K562 (cell line): ENCODE measurements around the gene GALNS. TPM values are rescaled to one million over a fixed set of nuclear protein-coding genes. Genes with fewer than 3 reads are reported as not detected.

Experiments
- DACH1 ChIP-seq: fragments of 450-650 bp; IDR thresholded peaks from 2 replicates; pipeline ENCODE4 v1.6.1; 2018; ENCODE audit not compliant: partially characterized antibody
- ETV6 ChIP-seq, 3 experiments: fragments of 150-350 bp in 1 of 3; sonication (generic) in 1 of 3; formaldehyde crosslinking in 1 of 3; IDR thresholded peaks; 2 replicates each; pipeline versions ENCODE4 v1.6.1 to v1.8.0; 2014 to 2022; ENCODE audit warnings: borderline replicate concordance in 2 of 3, low read depth in 2 of 3, antibody characterized with exemption in 1 of 3, low read length in 1 of 3, mild to moderate bottlenecking in 1 of 3, missing genetic modification reagents in 1 of 3
- HDAC3 ChIP-seq: fragments of 450-650 bp; IDR thresholded peaks from 2 replicates; pipeline ENCODE4 v1.6.1; 2018; ENCODE audit warnings: borderline replicate concordance, mild to moderate bottlenecking, moderate library complexity; ENCODE audit not compliant: partially characterized antibody
- HOXB6 ChIP-seq: fragments of 250-450 bp; sonication (Bioruptor Pico); IDR thresholded peaks from 2 replicates; pipeline ENCODE4 v1.5.1; 2022; ENCODE audit warnings: mild to moderate bottlenecking, borderline replicate concordance
- LEF1 ChIP-seq: fragments of 450-650 bp; IDR thresholded peaks from 2 replicates; pipeline ENCODE4 v1.6.1; 2016; ENCODE audit warnings: mild to moderate bottlenecking
- MBD1 ChIP-seq: fragments of 250-450 bp; sonication (Bioruptor Pico); IDR thresholded peaks from 2 replicates; pipeline ENCODE4 v1.8.0; 2022; ENCODE audit warnings: inconsistent platforms
- RCOR1 ChIP-seq, 2 experiments: IDR thresholded peaks; 2 replicates each; pipeline ENCODE4 v1.6.1; 2012; ENCODE audit warnings: low read depth in 2 of 2, low read length in 2 of 2, borderline replicate concordance in 1 of 2, improper control_type of control experiment in 1 of 2
- TBL1XR1 ChIP-seq, 2 experiments: IDR thresholded peaks; 2 replicates each; pipeline ENCODE4 v1.6.1; 2012; ENCODE audit warnings: improper control_type of control experiment in 2 of 2, low read length in 2 of 2, mild to moderate bottlenecking in 1 of 2
- ZNF212 ChIP-seq: fragments of 450-650 bp; formaldehyde crosslinking; IDR thresholded peaks from 2 replicates; pipeline ENCODE4 v1.4.0; 2020; ENCODE audit warnings: mild to moderate bottlenecking
- ZNF780A ChIP-seq: fragments of 250-450 bp; sonication (Bioruptor Pico); IDR thresholded peaks from 2 replicates; pipeline ENCODE4 v1.5.0; 2021; ENCODE audit warnings: mild to moderate bottlenecking
- polyA plus RNA-seq, 8 experiments: library from polyadenylated mRNA; depleted of rRNA in 4 of 8; stranded (reverse) in 5 of 8; unstranded in 3 of 8; fragments of >200 nt; fragmentation: Nextera tagmentation in 2 of 8; fragmentation: Illumina TruSeq in 1 of 8; extraction: Ambion mirVana in 2 of 8; extraction: Trizol in 1 of 8; gene quantifications; 2 replicates each; pipeline versions ENCODE4 v1.2.1 to v1.2.3, GENCODE V29; 2011 to 2014; ENCODE audit warnings: inconsistent platforms in 1 of 8, missing spikeins in 1 of 8
- total RNA-seq, 7 experiments: library from RNA; depleted of rRNA in 6 of 7; stranded (reverse); fragments of >200 nt in 6 of 7; fragmentation: Illumina TruSeq in 2 of 7; extraction: Trizol in 2 of 7; gene quantifications; 2 replicates each; pipeline versions ENCODE4 v1.2.1 to v1.2.3, GENCODE V29; 2011 to 2021; ENCODE audit warnings: low replicate concordance in 1 of 7
- TF ChIP-seq, protein P1 (sequence below): sonication (generic); formaldehyde crosslinking; IDR thresholded peaks from 2 replicates; pipeline ENCODE4 v1.5.0; 2020; ENCODE audit warnings: missing genetic modification reagents
- TF ChIP-seq, protein P2 (sequence below): fragments of 200-800 bp; sonication (Bioruptor generic); IDR thresholded peaks from 2 replicates; pipeline ENCODE4 v1.6.1; 2016; ENCODE audit warnings: missing genetic modification characterization, missing compliant biosample characterization
- TF ChIP-seq, protein P3 (sequence below): fragments of 250-450 bp; sonication (Bioruptor Pico); IDR thresholded peaks from 2 replicates; pipeline ENCODE4 v1.5.0; 2020; ENCODE audit warnings: mild to moderate bottlenecking, borderline replicate concordance

Gene GALNS
- total and polyA plus RNA-seq, 9 of the 15 experiments (the other 6 are each of a cell fraction or from before 2014, with no cell fraction given): 0.38 to 13.2 (median 4.3) TPM

GRCh38 chr16:88856828-88857727 lies at the start of gene GALNS, which contains the start of gene TRAPPC2L (continued):
- TF ChIP-seq TBL1XR1 (IDR thresholded peaks at IDR 0.05; ENCODE audit: low read length in 2 of 2) (no peak), HOXB6 (CRISPR knock-in tag) (no peak), HDAC3 (no peak), ZNF780A (no peak), ZNF212 (CRISPR knock-in tag) (no peak), ETV6 (IDR thresholded peaks at IDR 0.05; ENCODE audit: borderline replicate concordance in 1 of 2, low read depth in 2 of 2, low read length in 1 of 2) (no peak), ETV6 (CRISPR knock-in tag; IDR thresholded peaks at IDR 0.05; ENCODE audit: borderline replicate concordance) (no peak), DACH1 (peak; percentile 93), MBD1 (CRISPR knock-in tag) (no peak), RCOR1 (IDR thresholded peaks at IDR 0.05; ENCODE audit: borderline replicate concordance in 1 of 2, low read depth in 2 of 2, low read length in 2 of 2) (peak in 1 of 2 experiments; percentile 28; a peak in 1 of 4 replicates), LEF1 (no peak)
- TF ChIP-seq, protein P1, sequence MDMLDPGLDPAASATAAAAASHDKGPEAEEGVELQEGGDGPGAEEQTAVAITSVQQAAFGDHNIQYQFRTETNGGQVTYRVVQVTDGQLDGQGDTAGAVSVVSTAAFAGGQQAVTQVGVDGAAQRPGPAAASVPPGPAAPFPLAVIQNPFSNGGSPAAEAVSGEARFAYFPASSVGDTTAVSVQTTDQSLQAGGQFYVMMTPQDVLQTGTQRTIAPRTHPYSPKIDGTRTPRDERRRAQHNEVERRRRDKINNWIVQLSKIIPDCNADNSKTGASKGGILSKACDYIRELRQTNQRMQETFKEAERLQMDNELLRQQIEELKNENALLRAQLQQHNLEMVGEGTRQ: peak; percentile 98
- TF ChIP-seq, protein P2, sequence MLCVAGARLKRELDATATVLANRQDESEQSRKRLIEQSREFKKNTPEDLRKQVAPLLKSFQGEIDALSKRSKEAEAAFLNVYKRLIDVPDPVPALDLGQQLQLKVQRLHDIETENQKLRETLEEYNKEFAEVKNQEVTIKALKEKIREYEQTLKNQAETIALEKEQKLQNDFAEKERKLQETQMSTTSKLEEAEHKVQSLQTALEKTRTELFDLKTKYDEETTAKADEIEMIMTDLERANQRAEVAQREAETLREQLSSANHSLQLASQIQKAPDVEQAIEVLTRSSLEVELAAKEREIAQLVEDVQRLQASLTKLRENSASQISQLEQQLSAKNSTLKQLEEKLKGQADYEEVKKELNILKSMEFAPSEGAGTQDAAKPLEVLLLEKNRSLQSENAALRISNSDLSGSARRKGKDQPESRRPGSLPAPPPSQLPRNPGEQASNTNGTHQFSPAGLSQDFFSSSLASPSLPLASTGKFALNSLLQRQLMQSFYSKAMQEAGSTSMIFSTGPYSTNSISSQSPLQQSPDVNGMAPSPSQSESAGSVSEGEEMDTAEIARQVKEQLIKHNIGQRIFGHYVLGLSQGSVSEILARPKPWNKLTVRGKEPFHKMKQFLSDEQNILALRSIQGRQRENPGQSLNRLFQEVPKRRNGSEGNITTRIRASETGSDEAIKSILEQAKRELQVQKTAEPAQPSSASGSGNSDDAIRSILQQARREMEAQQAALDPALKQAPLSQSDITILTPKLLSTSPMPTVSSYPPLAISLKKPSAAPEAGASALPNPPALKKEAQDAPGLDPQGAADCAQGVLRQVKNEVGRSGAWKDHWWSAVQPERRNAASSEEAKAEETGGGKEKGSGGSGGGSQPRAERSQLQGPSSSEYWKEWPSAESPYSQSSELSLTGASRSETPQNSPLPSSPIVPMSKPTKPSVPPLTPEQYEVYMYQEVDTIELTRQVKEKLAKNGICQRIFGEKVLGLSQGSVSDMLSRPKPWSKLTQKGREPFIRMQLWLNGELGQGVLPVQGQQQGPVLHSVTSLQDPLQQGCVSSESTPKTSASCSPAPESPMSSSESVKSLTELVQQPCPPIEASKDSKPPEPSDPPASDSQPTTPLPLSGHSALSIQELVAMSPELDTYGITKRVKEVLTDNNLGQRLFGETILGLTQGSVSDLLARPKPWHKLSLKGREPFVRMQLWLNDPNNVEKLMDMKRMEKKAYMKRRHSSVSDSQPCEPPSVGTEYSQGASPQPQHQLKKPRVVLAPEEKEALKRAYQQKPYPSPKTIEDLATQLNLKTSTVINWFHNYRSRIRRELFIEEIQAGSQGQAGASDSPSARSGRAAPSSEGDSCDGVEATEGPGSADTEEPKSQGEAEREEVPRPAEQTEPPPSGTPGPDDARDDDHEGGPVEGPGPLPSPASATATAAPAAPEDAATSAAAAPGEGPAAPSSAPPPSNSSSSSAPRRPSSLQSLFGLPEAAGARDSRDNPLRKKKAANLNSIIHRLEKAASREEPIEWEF: no peak
- TF ChIP-seq, protein P3, sequence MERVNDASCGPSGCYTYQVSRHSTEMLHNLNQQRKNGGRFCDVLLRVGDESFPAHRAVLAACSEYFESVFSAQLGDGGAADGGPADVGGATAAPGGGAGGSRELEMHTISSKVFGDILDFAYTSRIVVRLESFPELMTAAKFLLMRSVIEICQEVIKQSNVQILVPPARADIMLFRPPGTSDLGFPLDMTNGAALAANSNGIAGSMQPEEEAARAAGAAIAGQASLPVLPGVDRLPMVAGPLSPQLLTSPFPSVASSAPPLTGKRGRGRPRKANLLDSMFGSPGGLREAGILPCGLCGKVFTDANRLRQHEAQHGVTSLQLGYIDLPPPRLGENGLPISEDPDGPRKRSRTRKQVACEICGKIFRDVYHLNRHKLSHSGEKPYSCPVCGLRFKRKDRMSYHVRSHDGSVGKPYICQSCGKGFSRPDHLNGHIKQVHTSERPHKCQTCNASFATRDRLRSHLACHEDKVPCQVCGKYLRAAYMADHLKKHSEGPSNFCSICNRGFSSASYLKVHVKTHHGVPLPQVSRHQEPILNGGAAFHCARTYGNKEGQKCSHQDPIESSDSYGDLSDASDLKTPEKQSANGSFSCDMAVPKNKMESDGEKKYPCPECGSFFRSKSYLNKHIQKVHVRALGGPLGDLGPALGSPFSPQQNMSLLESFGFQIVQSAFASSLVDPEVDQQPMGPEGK (CRISPR knock-in tag): no peak
